B cell (primary cell): Measurements from ENCODE around the gene CBFB. TPM values are rescaled to one million over a fixed set of nuclear protein-coding genes. Genes with fewer than 3 reads are reported as not detected.

Experiments used
- ATAC-seq: fragments of 200-7000 bp; cut with Tn5 transposase; one replicate; pipeline ENCODE4 v1.10.0; 2021; ENCODE audit warnings: low read depth, mild to moderate bottlenecking, moderate number of reproducible peaks, moderate library complexity
- CTCF ChIA-PET: fragments of 350-600 bp; sonication (Branson Sonifier 250); formaldehyde crosslinking; loops from one replicate; lab custom pipeline; 2021; ENCODE audit warnings: antibody characterized with exemption, inconsistent platforms; lab: Charles Lee
- POLR2A ChIA-PET: fragments of 350-600 bp; sonication (Branson Sonifier 250); formaldehyde crosslinking; loops from one replicate; lab custom pipeline; 2021; ENCODE audit warnings: antibody characterized with exemption; lab: Charles Lee
- DNase-seq: peaks from one replicate; pipeline ENCODE4 v3.0.0; 2013
- H2AFZ ChIP-seq: 2 replicates; pipeline ENCODE4 v1.6.1; 2012; ENCODE audit warnings: mild to moderate bottlenecking, low read depth, low read length; ENCODE audit not compliant: insufficient read depth, poor library complexity, severe bottlenecking
- H3K27ac ChIP-seq, 2 donors: 1 replicate in 1 of 2; 2 replicates in 1 of 2; pipeline ENCODE4 v1.5.1; 2012 to 2013; ENCODE audit warnings: low read length in 2 of 2, mild to moderate bottlenecking in 2 of 2, moderate library complexity in 1 of 2
- H3K27me3 ChIP-seq, 4 experiments: fragments of 200-600 bp in 1 of 4; sonication (generic) in 1 of 4; replicated peaks in 1 of 4; 1 replicate in 2 of 4; 2 replicates in 2 of 4; pipeline versions ENCODE4 v1.6.1 to v1.7.0; 2013 to 2016; ENCODE audit warnings: low read length in 3 of 4, mild to moderate bottlenecking in 2 of 4, mixed read lengths in 1 of 4, moderate library complexity in 1 of 4; ENCODE audit not compliant: insufficient read depth in 4 of 4, control insufficient read depth in 3 of 4; ENCODE audit errors: control extremely low read depth in 1 of 4
- H3K36me3 ChIP-seq, 2 experiments: replicated peaks in 1 of 2; 1 replicate in 1 of 2; 2 replicates in 1 of 2; pipeline versions ENCODE4 v1.6.1 to v1.7.1; 2013; ENCODE audit warnings: low read length in 1 of 2; ENCODE audit not compliant: insufficient read depth in 2 of 2, control insufficient read depth in 1 of 2; ENCODE audit errors: control extremely low read depth in 1 of 2, extremely low read depth in 1 of 2
- H3K4me1 ChIP-seq, 2 donors: fragments of 200-600 bp in 1 of 2; sonication (generic) in 1 of 2; 1 replicate in 1 of 2; 2 replicates in 1 of 2; pipeline versions ENCODE4 v1.5.1 to v1.6.1; 2013 to 2017; ENCODE audit warnings: low read length in 2 of 2; ENCODE audit not compliant: control insufficient read depth in 2 of 2, insufficient read depth in 2 of 2
- H3K4me2 ChIP-seq: replicated peaks from 2 replicates; pipeline ENCODE3; 2012; ENCODE audit warnings: mild to moderate bottlenecking, low read depth, low read length; ENCODE audit not compliant: poor library complexity, severe bottlenecking
- H3K4me3 ChIP-seq, 5 experiments: fragments of 200-600 bp in 1 of 5; sonication (generic) in 1 of 5; 1 replicate in 3 of 5; 2 replicates in 2 of 5; pipeline versions ENCODE4 v1.5.1 to v1.7.0; 2011 to 2016; ENCODE audit warnings: low read length in 4 of 5, mild to moderate bottlenecking in 4 of 5, low read depth in 2 of 5, control low read depth in 1 of 5, moderate library complexity in 1 of 5; ENCODE audit not compliant: insufficient read depth in 1 of 5; ENCODE audit errors: control extremely low read depth in 1 of 5, extremely low read depth in 1 of 5
- H3K79me2 ChIP-seq: fragments of 200-600 bp; sonication (generic); one replicate; pipeline ENCODE4 v1.6.0; 2016; ENCODE audit warnings: low read length; ENCODE audit not compliant: control insufficient read depth, insufficient read depth
- H3K9ac ChIP-seq: fragments of 200-600 bp; sonication (generic); 2 replicates; pipeline ENCODE4 v1.6.1; 2017; ENCODE audit warnings: mild to moderate bottlenecking, low read length, moderate library complexity
- H3K9me3 ChIP-seq, 3 donors: one replicate each; pipeline versions ENCODE4 v1.6.1 to v1.7.1; 2013; ENCODE audit warnings: low read length in 2 of 3; ENCODE audit not compliant: control insufficient read depth in 2 of 3, insufficient read depth in 1 of 3; ENCODE audit errors: control extremely low read depth in 1 of 3
- H4K20me1 ChIP-seq: 2 replicates; pipeline ENCODE4 v1.6.0; 2012; ENCODE audit warnings: mild to moderate bottlenecking, low read length; ENCODE audit not compliant: insufficient read depth, control insufficient read depth, poor library complexity, severe bottlenecking
- H3K27ac Mint-ChIP-seq: one replicate; pipeline ENCODE4 v1.8.0; 2021; ENCODE audit warnings: mixed read lengths
- H3K27me3 Mint-ChIP-seq: one replicate; pipeline ENCODE4 v1.8.0; 2021; ENCODE audit warnings: mixed read lengths
- H3K4me1 Mint-ChIP-seq: one replicate; pipeline ENCODE4 v1.8.0; 2021; ENCODE audit warnings: mixed read lengths
- H3K4me3 Mint-ChIP-seq: one replicate; pipeline ENCODE4 v1.8.0; 2021; ENCODE audit warnings: mixed read lengths
- H3K9me3 Mint-ChIP-seq: one replicate; pipeline ENCODE4 v1.8.0; 2022; ENCODE audit warnings: mixed read lengths; ENCODE audit not compliant: insufficient read depth
- EZH2 ChIP-seq: IDR thresholded peaks from 2 replicates; pipeline ENCODE4 v1.6.1; 2012; ENCODE audit warnings: borderline replicate concordance, low read depth, mild to moderate bottlenecking, moderate library complexity, low read length; ENCODE audit not compliant: insufficient read depth, poor library complexity, severe bottlenecking
- WGBS: methylation state at CpG from one replicate; pipeline ENCODE4 v1.1.5; 2013; ENCODE audit warnings: missing lambda C conversion rate; ENCODE audit not compliant: insufficient coverage; 5-methylcytosine and 5-hydroxymethylcytosine counted together
- intact Hi-C: fragments of 100-400 bp; cut with micrococcal nuclease; formaldehyde crosslinking; loops from one replicate; pipeline ENCODE4 v1.10.0; 2022
- polyA plus RNA-seq: library from polyadenylated mRNA; depleted of rRNA; stranded (reverse); fragments of >200 nt; gene quantifications from 2 replicates; pipeline ENCODE4 v1.2.3, GENCODE V29; 2012
- total RNA-seq, 2 donors: library from RNA; stranded (reverse); fragments of 120-200 nt in 1 of 2; gene quantifications; 1 replicate in 1 of 2; 2 replicates in 1 of 2; pipeline versions ENCODE4 v1.2.3 to v1.2.4, GENCODE V29; 2013 to 2022
- TF ChIP-seq, protein P1 (sequence below): fragments of 200-600 bp; IDR thresholded peaks from one replicate; pipeline ENCODE4 v1.8.0; 2022; ENCODE audit warnings: antibody characterized with exemption, mild to moderate bottlenecking

CBFB gene
- total and polyA plus RNA-seq, 2 donors (not counting 1 experiment from before 2014, with no cell fraction given), result 19.5 to 89.0 TPM

- ChIA-PET POLR2A (no interaction called here), CTCF (interaction anchor here (1.7 kb wide), 1 partner anchor 114 kb away, joined by 3 read pairs; no protein-coding TSS in a partner anchor)
- H3K79me2 ChIP-seq, result no peaks in the 10 kb centered on the region
- no peak overlapping the region for H2AFZ ChIP-seq
- no peak overlapping the region for H3K4me2 ChIP-seq
- Mint-ChIP-seq H3K4me3 (no peak overlapping the region), H3K27ac (no peak overlapping the region), H3K27me3 (no peaks in the 10 kb centered on the region), H3K4me1 (no peaks in the 10 kb centered on the region), H3K9me3 (no peaks in the 10 kb centered on the region)
- H3K27ac ChIP-seq, result no peak overlapping the region
- no peaks in the 10 kb centered on the region for H3K4me1 ChIP-seq
- H3K27me3 ChIP-seq, result no peaks in the 10 kb centered on the region
- no peak overlapping the region for H3K4me3 ChIP-seq
- no peaks in the 10 kb centered on the region for H4K20me1 ChIP-seq
- no peak overlapping the region for H3K9ac ChIP-seq
- TF ChIP-seq EZH2, result no peak
- TF ChIP-seq, protein P1, sequence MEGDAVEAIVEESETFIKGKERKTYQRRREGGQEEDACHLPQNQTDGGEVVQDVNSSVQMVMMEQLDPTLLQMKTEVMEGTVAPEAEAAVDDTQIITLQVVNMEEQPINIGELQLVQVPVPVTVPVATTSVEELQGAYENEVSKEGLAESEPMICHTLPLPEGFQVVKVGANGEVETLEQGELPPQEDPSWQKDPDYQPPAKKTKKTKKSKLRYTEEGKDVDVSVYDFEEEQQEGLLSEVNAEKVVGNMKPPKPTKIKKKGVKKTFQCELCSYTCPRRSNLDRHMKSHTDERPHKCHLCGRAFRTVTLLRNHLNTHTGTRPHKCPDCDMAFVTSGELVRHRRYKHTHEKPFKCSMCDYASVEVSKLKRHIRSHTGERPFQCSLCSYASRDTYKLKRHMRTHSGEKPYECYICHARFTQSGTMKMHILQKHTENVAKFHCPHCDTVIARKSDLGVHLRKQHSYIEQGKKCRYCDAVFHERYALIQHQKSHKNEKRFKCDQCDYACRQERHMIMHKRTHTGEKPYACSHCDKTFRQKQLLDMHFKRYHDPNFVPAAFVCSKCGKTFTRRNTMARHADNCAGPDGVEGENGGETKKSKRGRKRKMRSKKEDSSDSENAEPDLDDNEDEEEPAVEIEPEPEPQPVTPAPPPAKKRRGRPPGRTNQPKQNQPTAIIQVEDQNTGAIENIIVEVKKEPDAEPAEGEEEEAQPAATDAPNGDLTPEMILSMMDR, result no peak
- no peaks in the 10 kb centered on the region for H3K9me3 ChIP-seq
- no peak for DNase-seq
- H3K36me3 ChIP-seq, result no peaks in the 10 kb centered on the region
- no peak for ATAC-seq
- WGBS, result 92% methylated on average over 3 of the region's 6 CpGs
- intact Hi-C loops, result no loop called here
Measured at GRCh38 chr16:66986559-66986958, 42.4 kb upstream of the CBFB start.

GRCh38 chr16:66988197-66988788 is 40.7 kb upstream of the CBFB start, which contains the start of gene CES4A:
TSS of gene CES4A (plus strand) at chr16:66988589. CDS start at chr16:66988773, 184 bp downstream.
- Histone ChIP-seq H4K20me1 (no peaks in the 10 kb centered on the region), H2AFZ (no peak within 1 kb of the TSS), H3K4me3 (no peak within 1 kb of the TSS), H3K27ac (no peak within 1 kb of the TSS), H3K27me3 (no peaks in the 10 kb centered on the region), H3K9ac (no peak within 1 kb of the TSS), H3K4me2 (no peak within 1 kb of the TSS), H3K79me2 (no peaks in the 10 kb centered on the region), H3K9me3 (no peaks in the 10 kb centered on the region), H3K36me3 (no peaks in the 10 kb centered on the region), H3K4me1 (no peaks in the 10 kb centered on the region)
- ATAC-seq, result no peak
- no peaks in the 10 kb centered on the region for H3K9me3 Mint-ChIP-seq
- 81% methylated on average over 10 of the region's 11 CpGs for WGBS
- H3K4me1 Mint-ChIP-seq, result no peaks in the 10 kb centered on the region
- no peak within 1 kb of the TSS for H3K4me3 Mint-ChIP-seq
- CTCF ChIA-PET, result no interaction called here
- DNase-seq, result no peak
- H3K27ac Mint-ChIP-seq, result no peak within 1 kb of the TSS
- POLR2A ChIA-PET, result no interaction called here
- peaks cover 4% of the 10 kb centered on the region for H3K27me3 Mint-ChIP-seq
- no peak for TF ChIP-seq EZH2
- TF ChIP-seq, protein P1, result no peak
- intact Hi-C loops, result no loop called here
